NB4 (cell line): ENCODE data around the gene SND1.

Source experiments
- DNase-seq: peaks from one replicate; pipeline ENCODE4 v3.0.0; 2010; ENCODE audit warnings: low read depth
- H3K4me3 ChIP-seq: one replicate; pipeline ENCODE4 v1.5.1; 2011; ENCODE audit warnings: mild to moderate bottlenecking, low read depth, low read length, moderate library complexity
- MYC ChIP-seq: IDR thresholded peaks from 2 replicates; pipeline ENCODE4 v1.6.1; 2011; ENCODE audit warnings: low read depth, low read length
- POLR2A ChIP-seq: IDR thresholded peaks from 2 replicates; pipeline ENCODE4 v1.6.1; 2011; ENCODE audit warnings: mild to moderate bottlenecking; ENCODE audit not compliant: insufficient read length; ENCODE audit errors: extremely low read depth
- TF ChIP-seq, protein P1 (sequence below): IDR thresholded peaks from 2 replicates; pipeline ENCODE4 v1.6.1; 2011; ENCODE audit warnings: low read depth, low read length
- TF ChIP-seq, protein P2 (sequence below): IDR thresholded peaks from one replicate; pipeline ENCODE4 v1.5.1; 2012; ENCODE audit warnings: low read depth, low read length

The SND1 gene

DNA sequence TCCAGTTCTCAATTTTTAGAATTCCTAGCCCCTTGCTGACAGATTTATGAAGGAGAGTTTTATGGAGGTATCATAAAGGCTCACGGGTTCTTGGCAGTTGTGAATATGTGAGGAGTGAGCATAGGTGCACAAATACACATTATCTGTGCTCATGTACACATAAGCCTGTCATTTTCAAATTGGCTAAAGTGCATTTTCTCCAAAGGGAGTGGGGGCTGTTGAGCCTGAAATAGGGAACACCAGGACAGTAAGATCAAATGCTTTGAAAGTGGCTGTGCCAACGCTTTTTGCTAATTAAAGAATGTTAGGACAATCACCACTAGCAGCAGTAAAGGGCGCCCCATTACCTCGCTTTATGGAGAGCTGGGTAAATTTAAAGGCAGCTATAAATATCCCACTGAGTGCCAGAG is 387.6 kb downstream of the SND1 start:
- TF ChIP-seq MYC (no peak), POLR2A (no peak)
- TF ChIP-seq, protein P1, sequence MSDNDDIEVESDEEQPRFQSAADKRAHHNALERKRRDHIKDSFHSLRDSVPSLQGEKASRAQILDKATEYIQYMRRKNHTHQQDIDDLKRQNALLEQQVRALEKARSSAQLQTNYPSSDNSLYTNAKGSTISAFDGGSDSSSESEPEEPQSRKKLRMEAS, result no peak
- TF ChIP-seq, protein P2, sequence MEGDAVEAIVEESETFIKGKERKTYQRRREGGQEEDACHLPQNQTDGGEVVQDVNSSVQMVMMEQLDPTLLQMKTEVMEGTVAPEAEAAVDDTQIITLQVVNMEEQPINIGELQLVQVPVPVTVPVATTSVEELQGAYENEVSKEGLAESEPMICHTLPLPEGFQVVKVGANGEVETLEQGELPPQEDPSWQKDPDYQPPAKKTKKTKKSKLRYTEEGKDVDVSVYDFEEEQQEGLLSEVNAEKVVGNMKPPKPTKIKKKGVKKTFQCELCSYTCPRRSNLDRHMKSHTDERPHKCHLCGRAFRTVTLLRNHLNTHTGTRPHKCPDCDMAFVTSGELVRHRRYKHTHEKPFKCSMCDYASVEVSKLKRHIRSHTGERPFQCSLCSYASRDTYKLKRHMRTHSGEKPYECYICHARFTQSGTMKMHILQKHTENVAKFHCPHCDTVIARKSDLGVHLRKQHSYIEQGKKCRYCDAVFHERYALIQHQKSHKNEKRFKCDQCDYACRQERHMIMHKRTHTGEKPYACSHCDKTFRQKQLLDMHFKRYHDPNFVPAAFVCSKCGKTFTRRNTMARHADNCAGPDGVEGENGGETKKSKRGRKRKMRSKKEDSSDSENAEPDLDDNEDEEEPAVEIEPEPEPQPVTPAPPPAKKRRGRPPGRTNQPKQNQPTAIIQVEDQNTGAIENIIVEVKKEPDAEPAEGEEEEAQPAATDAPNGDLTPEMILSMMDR, result no peak
- H3K4me3 ChIP-seq, result no peak overlapping the region
- DNase-seq, result no peak

DNA sequence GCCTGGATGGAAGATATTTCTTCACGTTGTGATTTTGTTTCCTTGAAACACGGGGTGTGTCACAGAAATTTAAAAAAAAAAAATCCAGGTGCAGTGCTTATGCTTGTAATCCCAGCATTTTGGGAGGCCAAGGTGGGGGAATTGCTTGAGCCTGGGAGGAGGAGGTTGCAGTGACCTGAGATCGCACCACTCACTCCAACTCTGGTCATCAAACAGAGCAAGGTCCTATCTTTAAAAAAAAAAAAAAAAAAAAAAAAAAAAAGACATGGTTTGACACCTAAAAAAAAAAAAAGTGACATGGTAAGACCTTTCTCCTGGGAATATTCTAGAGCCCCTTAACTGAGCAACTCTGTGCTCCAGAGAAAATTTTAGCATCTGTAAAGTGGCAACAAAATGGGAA is 388.2 kb downstream of the SND1 start:
- DNase-seq, result no peak
- no peak overlapping the region for H3K4me3 ChIP-seq
- TF ChIP-seq POLR2A (no peak), MYC (no peak)
- TF ChIP-seq, protein P2, result no peak
- TF ChIP-seq, protein P1, result no peak

DNA sequence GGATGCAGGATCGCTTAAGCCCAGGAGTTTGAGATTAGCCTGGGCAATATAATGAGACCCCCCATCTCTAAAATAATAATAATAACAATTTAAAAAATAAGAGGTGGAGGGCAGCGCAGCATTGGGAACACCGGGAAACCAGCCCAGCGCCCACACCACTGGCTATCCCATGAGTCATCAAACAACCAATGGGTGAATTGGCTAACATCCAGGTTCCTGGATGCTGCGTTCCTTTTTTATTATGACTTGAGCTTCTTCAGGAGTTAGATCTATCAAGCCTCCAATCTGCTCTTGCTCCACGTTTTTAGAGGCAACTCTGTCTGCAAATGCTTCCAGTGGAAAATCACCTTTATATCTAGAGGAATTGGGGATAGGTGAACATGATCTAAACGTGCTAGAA is 389.2 kb downstream of the SND1 start:
- H3K4me3 ChIP-seq, result no peak overlapping the region
- DNase-seq, result no peak
- TF ChIP-seq, protein P1, result no peak
- TF ChIP-seq, protein P2, result no peak
- TF ChIP-seq MYC (no peak), POLR2A (no peak)

DNA sequence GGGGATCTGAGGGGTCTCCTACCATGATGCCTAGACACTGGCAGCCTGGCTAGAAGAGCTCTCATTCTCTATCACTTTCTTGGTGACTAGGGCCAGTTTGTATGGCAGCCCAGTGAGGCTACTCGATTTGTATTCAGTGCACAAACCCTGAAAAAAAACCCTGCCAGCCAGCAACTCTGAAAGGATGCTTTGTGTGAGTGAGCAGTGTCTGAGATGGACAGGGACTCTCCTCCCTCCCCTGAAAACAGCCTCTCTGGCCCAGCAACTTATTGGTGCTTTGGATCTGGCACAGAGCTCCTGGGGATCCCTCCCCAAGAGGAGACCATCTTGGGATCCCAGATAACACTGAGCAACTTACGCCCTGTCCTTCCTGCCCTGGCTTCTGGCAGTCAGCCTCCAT is 390.0 kb downstream of the SND1 start:
- TF ChIP-seq, protein P2, result no peak
- no peak for TF ChIP-seq MYC
- no peak for TF ChIP-seq POLR2A
- TF ChIP-seq, protein P1, result no peak
- H3K4me3 ChIP-seq, result no peak overlapping the region
- DNase-seq, result no peak

DNA sequence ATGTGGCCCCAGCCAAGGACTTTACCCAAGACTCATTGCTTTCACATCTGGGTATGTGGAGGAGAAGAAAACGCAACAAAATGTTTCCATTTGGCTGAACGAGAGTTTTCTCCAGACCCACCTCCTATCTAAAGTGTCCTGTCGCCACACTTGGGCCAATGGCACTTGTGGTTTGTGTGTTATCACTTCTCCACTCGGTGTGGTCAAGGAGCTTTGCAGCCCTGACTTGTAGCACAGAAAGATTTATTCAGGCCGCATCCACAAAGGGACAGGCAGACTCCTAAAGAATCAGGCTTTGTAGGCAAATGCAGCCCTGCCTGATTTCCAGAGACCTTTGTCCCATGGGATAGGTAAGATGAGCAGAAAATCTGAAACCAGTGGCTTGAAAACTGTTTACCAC is 392.1 kb downstream of the SND1 start:
- no peak for DNase-seq
- TF ChIP-seq MYC (no peak), POLR2A (no peak)
- TF ChIP-seq, protein P1, result no peak
- TF ChIP-seq, protein P2, result no peak
- H3K4me3 ChIP-seq, result no peak overlapping the region

DNA sequence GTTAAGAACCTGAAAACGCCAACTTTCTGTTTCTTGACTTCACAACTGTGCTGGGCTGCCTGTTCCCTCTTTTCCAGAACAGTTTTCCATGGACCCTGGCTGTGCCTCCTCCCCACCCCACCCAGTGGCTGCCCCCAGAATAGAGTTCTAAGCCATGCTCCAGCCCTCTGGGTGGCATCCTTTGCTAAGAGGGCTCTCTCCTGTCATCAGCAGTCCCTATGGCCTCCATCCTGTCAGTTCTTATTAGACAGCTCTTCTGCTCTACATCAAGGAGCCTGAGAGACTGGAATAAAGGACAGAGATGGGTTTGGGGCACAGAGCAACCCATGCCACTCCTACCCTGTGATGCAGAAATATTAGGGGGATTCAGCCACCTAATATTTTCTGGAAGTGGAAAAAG is 393.2 kb downstream of the SND1 start:
- DNase-seq, result no peak
- no peak overlapping the region for H3K4me3 ChIP-seq
- TF ChIP-seq POLR2A (no peak), MYC (no peak)
- TF ChIP-seq, protein P2, result no peak
- TF ChIP-seq, protein P1, result no peak
